H9 (cell line): Measurements from ENCODE around the gene CDR2. TPM values are rescaled to one million over a fixed set of nuclear protein-coding genes. Genes with fewer than 3 reads are reported as not detected.

Source experiments
- DNase-seq: peaks from one replicate; pipeline ENCODE4 v3.0.0-alpha.2; 2017
- H2AFZ ChIP-seq: one replicate; pipeline ENCODE4 v1.6.1; 2013; ENCODE audit warnings: mild to moderate bottlenecking, low read length, control low read depth, moderate library complexity
- H2AK5ac ChIP-seq: 2 replicates; pipeline ENCODE4 v1.6.1; 2013; ENCODE audit warnings: low read length, control low read depth, mixed read lengths; ENCODE audit not compliant: insufficient read length
- H2BK120ac ChIP-seq: one replicate; pipeline ENCODE4 v1.6.1; 2013; ENCODE audit warnings: low read depth, mild to moderate bottlenecking, low read length, control low read depth, inconsistent platforms; ENCODE audit not compliant: poor library complexity, severe bottlenecking
- H2BK12ac ChIP-seq: 2 replicates; pipeline ENCODE4 v1.6.1; 2013; ENCODE audit warnings: low read length, control low read depth, mixed read lengths, low read depth; ENCODE audit not compliant: insufficient read length
- H2BK15ac ChIP-seq: 2 replicates; pipeline ENCODE4 v1.6.1; 2013; ENCODE audit warnings: low read depth, low read length, control low read depth
- H2BK20ac ChIP-seq: one replicate; pipeline ENCODE4 v1.6.1; 2013; ENCODE audit warnings: low read depth, mild to moderate bottlenecking, low read length, control low read depth, inconsistent platforms; ENCODE audit not compliant: poor library complexity, severe bottlenecking
- H2BK5ac ChIP-seq: 2 replicates; pipeline ENCODE4 v1.6.1; 2013; ENCODE audit warnings: low read length, control low read depth, mixed read lengths; ENCODE audit not compliant: insufficient read length
- H3K14ac ChIP-seq: 2 replicates; pipeline ENCODE4 v1.6.1; 2013; ENCODE audit warnings: low read length, control low read depth; ENCODE audit not compliant: insufficient read depth
- H3K18ac ChIP-seq: 2 replicates; pipeline ENCODE4 v1.6.1; 2013; ENCODE audit warnings: low read depth, mild to moderate bottlenecking, mixed read lengths, low read length, control low read depth; ENCODE audit not compliant: insufficient read length
- H3K23ac ChIP-seq: 2 replicates; pipeline ENCODE4 v1.6.1; 2013; ENCODE audit warnings: low read length, control low read depth, mixed read lengths, low read depth; ENCODE audit not compliant: insufficient read length
- H3K23me2 ChIP-seq: 2 replicates; pipeline ENCODE4 v1.6.1; 2013; ENCODE audit warnings: low read depth, mild to moderate bottlenecking, mixed read lengths, low read length, control low read depth; ENCODE audit not compliant: insufficient read length, poor library complexity, severe bottlenecking
- H3K27ac ChIP-seq: 2 replicates; pipeline ENCODE4 v1.5.1; 2013; ENCODE audit warnings: low read length, control low read depth, mixed read lengths, low read depth; ENCODE audit not compliant: insufficient read length
- H3K27me3 ChIP-seq: 2 replicates; pipeline ENCODE4 v1.6.1; 2013; ENCODE audit warnings: low read length, control low read depth, inconsistent platforms; ENCODE audit not compliant: insufficient read depth
- H3K4ac ChIP-seq: 2 replicates; pipeline ENCODE4 v1.6.1; 2013; ENCODE audit warnings: low read depth, mild to moderate bottlenecking, control low read depth, inconsistent platforms, low read length, moderate library complexity
- H3K4me1 ChIP-seq: 2 replicates; pipeline ENCODE4 v1.6.1; 2013; ENCODE audit warnings: low read length, control low read depth, inconsistent platforms; ENCODE audit not compliant: insufficient read depth
- H3K4me2 ChIP-seq: 2 replicates; pipeline ENCODE4 v1.6.1; 2013; ENCODE audit warnings: low read length, control low read depth, mixed read lengths; ENCODE audit not compliant: insufficient read length, insufficient read depth
- H3K56ac ChIP-seq: 2 replicates; pipeline ENCODE4 v1.6.1; 2013; ENCODE audit warnings: low read depth, mild to moderate bottlenecking, mixed read lengths, low read length, control low read depth; ENCODE audit not compliant: insufficient read length
- H3K79me1 ChIP-seq: 2 replicates; pipeline ENCODE4 v1.6.1; 2013; ENCODE audit warnings: low read depth, mild to moderate bottlenecking, moderate library complexity, low read length, control low read depth, inconsistent platforms; ENCODE audit not compliant: insufficient read depth, poor library complexity, severe bottlenecking
- H3K79me2 ChIP-seq: 2 replicates; pipeline ENCODE4 v1.6.1; 2013; ENCODE audit warnings: low read length, control low read depth, inconsistent platforms; ENCODE audit not compliant: insufficient read depth
- H3K9ac ChIP-seq: 2 replicates; pipeline ENCODE4 v1.6.1; 2013; ENCODE audit warnings: low read length, control low read depth, mixed read lengths; ENCODE audit not compliant: insufficient read length; ENCODE audit errors: extremely low read depth
- H3K9me3 ChIP-seq: one replicate; pipeline ENCODE4 v1.6.1; 2013; ENCODE audit warnings: low read depth, low read length, inconsistent platforms; ENCODE audit not compliant: control insufficient read depth
- H3T11ph ChIP-seq: one replicate; pipeline ENCODE4 v1.6.1; 2013; ENCODE audit warnings: mild to moderate bottlenecking, low read length, control low read depth, inconsistent platforms
- H4K20me1 ChIP-seq: one replicate; pipeline ENCODE4 v1.6.1; 2013; ENCODE audit not compliant: control insufficient read depth, insufficient read length, insufficient read depth
- H4K5ac ChIP-seq: 2 replicates; pipeline ENCODE4 v1.6.1; 2013; ENCODE audit warnings: low read depth, mild to moderate bottlenecking, mixed read lengths, low read length, control low read depth; ENCODE audit not compliant: insufficient read length
- H4K8ac ChIP-seq: replicated peaks from 2 replicates; pipeline ENCODE4 v1.6.1; 2013; ENCODE audit warnings: low read length, control low read depth, mixed read lengths, low read depth; ENCODE audit not compliant: insufficient read length
- H4K91ac ChIP-seq: 2 replicates; pipeline ENCODE4 v1.6.1; 2013; ENCODE audit warnings: low read depth, mild to moderate bottlenecking, moderate library complexity, mixed read lengths, low read length, control low read depth; ENCODE audit not compliant: insufficient read length
- H3K27ac Mint-ChIP-seq, 3 experiments: 2 replicates in 2 of 3; 3 replicates in 1 of 3; pipeline ENCODE4 v1.8.0; 2020 to 2021; ENCODE audit warnings: mixed read lengths in 3 of 3, mild to moderate bottlenecking in 1 of 3, moderate library complexity in 1 of 3
- H3K27me3 Mint-ChIP-seq: 2 replicates; pipeline ENCODE4 v1.8.0; 2021; ENCODE audit warnings: low read depth, mild to moderate bottlenecking, moderate library complexity, mixed read lengths
- H3K36me3 Mint-ChIP-seq, 3 experiments: 2 replicates in 2 of 3; 3 replicates in 1 of 3; pipeline ENCODE4 v1.8.0; 2020 to 2021; ENCODE audit warnings: low read depth in 3 of 3, mixed read lengths in 3 of 3; ENCODE audit not compliant: insufficient read depth in 1 of 3
- H3K4me1 Mint-ChIP-seq, 2 experiments: 2 replicates each; pipeline ENCODE4 v1.8.0; 2020; ENCODE audit warnings: mixed read lengths in 2 of 2
- H3K4me3 Mint-ChIP-seq, 2 experiments: 2 replicates in 1 of 2; 3 replicates in 1 of 2; pipeline ENCODE4 v1.8.0; 2020 to 2021; ENCODE audit warnings: mild to moderate bottlenecking in 2 of 2, mixed read lengths in 2 of 2, moderate library complexity in 1 of 2
- H3K9me3 Mint-ChIP-seq, 2 experiments: 2 replicates in 1 of 2; 3 replicates in 1 of 2; pipeline ENCODE4 v1.8.0; 2020; ENCODE audit warnings: mild to moderate bottlenecking in 2 of 2, mixed read lengths in 2 of 2, moderate library complexity in 1 of 2
- CTCF ChIP-seq: fragments of 200-600 bp; sonication (generic); conservative IDR thresholded peaks from 3 replicates; pipeline ENCODE4 v1.8.0; 2021; ENCODE audit warnings: antibody characterized with exemption, mild to moderate bottlenecking
- whole genome bisulfite sequencing: extraction: QIAGEN DNeasy Blood & Tissue Kit; methylation state at CpG from one replicate; pipeline ENCODE4 v1.1.7; 2013; ENCODE audit warnings: missing lambda C conversion rate, low lambda C conversion rate, mixed read lengths; ENCODE audit not compliant: insufficient read length; ENCODE audit errors: extremely low coverage; 5-methylcytosine and 5-hydroxymethylcytosine counted together
- total RNA-seq: library from RNA; stranded (reverse); gene quantifications from 2 replicates; pipeline ENCODE4 v1.2.1, GENCODE V29; 2021

CDR2 gene
- total RNA-seq, 1 experiment from 2014 or later: 33.4 TPM

- no peak for DNase-seq
- H3K14ac ChIP-seq: no peak overlapping the region
- no CpG with 5 or more reads among the region's 6 CpGs for WGBS
- Mint-ChIP-seq H3K27ac (0 out of 7 replicates have a peak overlapping the region, but pooled peaks of 1 of the 3 experiments have one; percentile 44), H3K36me3 (peaks cover 34 to 95% (median 77%) of the 10 kb centered on the region in 3 experiments), H3K27me3 (no peaks in the 10 kb centered on the region; the same call in none of the 2 replicates), H3K9me3 (no peaks in the 10 kb centered on the region), H3K4me3 (no peak overlapping the region), H3K4me1 (no peaks in the 10 kb centered on the region)
- no peak overlapping the region for H4K91ac ChIP-seq
- no peak overlapping the region for H3K4ac ChIP-seq
- H3K4me2 ChIP-seq: no peak overlapping the region
- H3K27me3 ChIP-seq: no peaks in the 10 kb centered on the region
- H2BK12ac ChIP-seq: no peak overlapping the region
- no peak overlapping the region for H2AFZ ChIP-seq
- no peak overlapping the region for H3K56ac ChIP-seq
- H2BK20ac ChIP-seq: no peak overlapping the region
- H3K79me2 ChIP-seq: no peaks in the 10 kb centered on the region
- no peak overlapping the region for H2BK120ac ChIP-seq
- H3K9me3 ChIP-seq: no peaks in the 10 kb centered on the region
- H4K8ac ChIP-seq: no peak overlapping the region
- peaks cover 1% of the 10 kb centered on the region for H3K79me1 ChIP-seq
- no peak overlapping the region for H2BK15ac ChIP-seq
- H4K20me1 ChIP-seq: no peaks in the 10 kb centered on the region
- H3K18ac ChIP-seq: no peak overlapping the region
- H3K23me2 ChIP-seq: no peaks in the 10 kb centered on the region
- no peak overlapping the region for H3T11ph ChIP-seq
- H2BK5ac ChIP-seq: no peak overlapping the region
- TF ChIP-seq CTCF: no peak
- no peak overlapping the region for H3K27ac ChIP-seq
- H2AK5ac ChIP-seq: no peak overlapping the region
- no peak overlapping the region for H4K5ac ChIP-seq
- no peak overlapping the region for H3K23ac ChIP-seq
- no peak overlapping the region for H3K9ac ChIP-seq
- H3K4me1 ChIP-seq: no peaks in the 10 kb centered on the region
These were observed 47.0 kb downstream of the CDR2 start for GRCh38 chr16:22327446-22327775.
